Gastroesophageal sphincter (tissue), 3 donors: ENCODE measurements around the gene APRT.

Source experiments
- CTCF ChIP-seq, 4 experiments: fragments of 200-600 bp in 2 of 4; fragments of 450-650 bp in 2 of 4; sonication (generic) in 1 of 4; IDR thresholded peaks; one replicate each; pipeline ENCODE4 v1.5.1; 2017 to 2019; ENCODE audit warnings: antibody characterized with exemption in 4 of 4, mild to moderate bottlenecking in 2 of 4, moderate library complexity in 2 of 4
- EP300 ChIP-seq: sonication (generic); formaldehyde crosslinking; IDR thresholded peaks from one replicate; pipeline ENCODE4 v1.6.1; 2017; ENCODE audit warnings: antibody characterized with exemption, mild to moderate bottlenecking
- POLR2AphosphoS5 ChIP-seq: sonication (generic); formaldehyde crosslinking; IDR thresholded peaks from one replicate; pipeline ENCODE4 v1.6.1; 2017; ENCODE audit warnings: antibody characterized with exemption

- TF ChIP-seq EP300 (no peak), CTCF (IDR thresholded peaks at IDR 0.05) (no peak), POLR2AphosphoS5 (no peak)
Measured at GRCh38 chr16:88830783-88831182, 19.1 kb upstream of the APRT start.
